HepG2 (cell line): ENCODE measurements around the gene SLC38A3. TPM values are rescaled to one million over a fixed set of nuclear protein-coding genes. Genes with fewer than 3 reads are reported as not detected.

ENCODE experiments used
- ATAC-seq: fragments of 200-7000 bp; cut with Tn5 transposase; 3 replicates; pipeline ENCODE4 v1.9.1; 2020; ENCODE audit warnings: mild to moderate bottlenecking, moderate library complexity
- BruUV-seq: library from RNA; stranded (reverse); fragments of 400-500 nt; replicated peaks from 2 replicates; lab custom pipeline; 2021; lab: Mats Ljungman, UMichigan
- CTCF ChIA-PET: fragments of 300-600 bp; formaldehyde crosslinking; extraction: SDS; loops from one replicate; lab custom pipeline; 2021; ENCODE audit warnings: low total read pairs, inconsistent platforms, low intra/inter-chr PET ratio; lab: Yijun Ruan, JAX
- POLR2A ChIA-PET: fragments of 350-600 bp; sonication (Branson Sonifier 250); formaldehyde crosslinking; loops from one replicate; lab custom pipeline; 2020; ENCODE audit warnings: antibody characterized with exemption, inconsistent platforms; lab: Yijun Ruan, JAX
- DNase-seq: peaks from one replicate; pipeline ENCODE4 v3.0.0-alpha.2; 2015; ENCODE audit warnings: low spot score
- FAIRE-seq: peaks from 3 replicates; lab custom pipeline; 2011; peaks lifted over from hg19 to GRCh38; lab: Jason Lieb, UNC
- H2AFZ ChIP-seq: one replicate; pipeline ENCODE4 v1.6.1; 2011; ENCODE audit warnings: low read length, inconsistent platforms
- H3K27ac ChIP-seq: fragments of 300-600 bp; 3 replicates; pipeline ENCODE4 v1.8.0; 2011; ENCODE audit warnings: mixed run types, mild to moderate bottlenecking, mixed read lengths, low read length, inconsistent platforms; ENCODE audit not compliant: insufficient read depth; ENCODE audit errors: extremely low read length
- H3K27me3 ChIP-seq, 2 experiments: fragments of 200-600 bp in 1 of 2; 2 replicates in 1 of 2; 3 replicates in 1 of 2; pipeline versions ENCODE4 v1.6.0 to v1.8.0; 2011; ENCODE audit warnings: low read length in 2 of 2, mild to moderate bottlenecking in 2 of 2, moderate library complexity in 2 of 2, inconsistent platforms in 1 of 2; ENCODE audit not compliant: insufficient read depth in 2 of 2, control insufficient read depth in 1 of 2
- H3K36me3 ChIP-seq, 2 experiments: fragments of 200-600 bp in 1 of 2; replicated peaks in 1 of 2; 2 replicates in 1 of 2; 3 replicates in 1 of 2; pipeline versions ENCODE4 v1.5.1 to v1.8.0; 2011; ENCODE audit warnings: low read length in 2 of 2, inconsistent platforms in 1 of 2; ENCODE audit not compliant: insufficient read depth in 2 of 2, control insufficient read depth in 1 of 2
- H3K4me1 ChIP-seq: 2 replicates; pipeline ENCODE4 v1.5.1; 2012; ENCODE audit warnings: low read length, inconsistent platforms; ENCODE audit not compliant: insufficient read depth
- H3K4me2 ChIP-seq: 2 replicates; pipeline ENCODE4 v1.6.0; 2011; ENCODE audit warnings: low read depth, low read length, inconsistent platforms
- H3K4me3 ChIP-seq, 3 experiments: fragments of 200-600 bp in 1 of 3; sonication (generic), shearing (Covaris generic) in 1 of 3; replicated peaks in 1 of 3; 2 replicates each; pipeline ENCODE4 v1.5.1; 2011 to 2016; ENCODE audit warnings: low read length in 3 of 3, inconsistent platforms in 2 of 3, low read depth in 2 of 3, mild to moderate bottlenecking in 2 of 3, control low read depth in 1 of 3, mixed read lengths in 1 of 3; ENCODE audit not compliant: insufficient read depth in 1 of 3
- H3K79me2 ChIP-seq: one replicate; pipeline ENCODE4 v1.6.1; 2011; ENCODE audit warnings: low read length, inconsistent platforms; ENCODE audit not compliant: insufficient read depth
- H3K9ac ChIP-seq: 2 replicates; pipeline ENCODE4 v1.6.0; 2011; ENCODE audit warnings: mild to moderate bottlenecking, low read depth, low read length, inconsistent platforms; ENCODE audit not compliant: insufficient read depth
- H3K9me3 ChIP-seq: 2 replicates; pipeline ENCODE4 v1.5.1; 2012; ENCODE audit warnings: mild to moderate bottlenecking, low read length
- H4K20me1 ChIP-seq: 2 replicates; pipeline ENCODE4 v1.6.0; 2011; ENCODE audit warnings: inconsistent platforms, mild to moderate bottlenecking, low read length, moderate library complexity; ENCODE audit not compliant: insufficient read depth
- ATF1 ChIP-seq: IDR thresholded peaks from 2 replicates; pipeline ENCODE4 v1.6.1; 2016; ENCODE audit warnings: mild to moderate bottlenecking, control low read depth
- BCLAF1 ChIP-seq: fragments of 450-650 bp; IDR thresholded peaks from 2 replicates; pipeline ENCODE4 v1.6.1; 2017; ENCODE audit warnings: mild to moderate bottlenecking
- GATA4 ChIP-seq: sonication (generic); IDR thresholded peaks from 2 replicates; pipeline ENCODE4 v1.6.1; 2016; ENCODE audit warnings: antibody characterized with exemption, low read depth, borderline replicate concordance
- HMGXB4 ChIP-seq, 2 experiments: sonication (generic) in 1 of 2; formaldehyde crosslinking in 1 of 2; IDR thresholded peaks; 2 replicates each; pipeline versions ENCODE4 v1.4.0 to v1.6.1; 2018 to 2020; ENCODE audit warnings: missing genetic modification reagents in 2 of 2, borderline replicate concordance in 1 of 2, low read depth in 1 of 2, mild to moderate bottlenecking in 1 of 2, missing biosample characterization in 1 of 2
- ISX ChIP-seq: sonication (generic); formaldehyde crosslinking; conservative IDR thresholded peaks from 2 replicates; pipeline ENCODE4 v1.5.0; 2020; ENCODE audit warnings: missing genetic modification reagents
- KLF13 ChIP-seq: sonication (generic); formaldehyde crosslinking; IDR thresholded peaks from 2 replicates; pipeline ENCODE4 v1.4.0; 2020; ENCODE audit warnings: mild to moderate bottlenecking, missing genetic modification reagents
- PAWR ChIP-seq: sonication (generic); formaldehyde crosslinking; IDR thresholded peaks from 2 replicates; pipeline ENCODE4 v1.4.0; 2020; ENCODE audit warnings: missing genetic modification reagents, mild to moderate bottlenecking, borderline replicate concordance
- PRMT3 ChIP-seq: sonication (generic); formaldehyde crosslinking; IDR thresholded peaks from 2 replicates; pipeline ENCODE4 v1.8.1; 2022; ENCODE audit warnings: low read depth, mild to moderate bottlenecking, moderate library complexity, missing genetic modification reagents, borderline replicate concordance
- SIX1 ChIP-seq: sonication (generic); formaldehyde crosslinking; IDR thresholded peaks from 2 replicates; pipeline ENCODE4 v1.4.0; 2020; ENCODE audit warnings: missing genetic modification reagents, borderline replicate concordance
- ZBTB21 ChIP-seq: sonication (generic); formaldehyde crosslinking; IDR thresholded peaks from 2 replicates; pipeline ENCODE4 v1.4.0; 2020; ENCODE audit warnings: missing genetic modification reagents
- ZBTB39 ChIP-seq: sonication (generic); formaldehyde crosslinking; IDR thresholded peaks from 2 replicates; pipeline ENCODE4 v1.5.0; 2020; ENCODE audit warnings: missing genetic modification reagents
- ZNF143 ChIP-seq: sonication (generic); formaldehyde crosslinking; IDR thresholded peaks from 2 replicates; pipeline ENCODE4 v1.4.0; 2020; ENCODE audit warnings: missing genetic modification reagents
- ZNF432 ChIP-seq: sonication (generic); formaldehyde crosslinking; IDR thresholded peaks from 2 replicates; pipeline ENCODE4 v1.5.0; 2020; ENCODE audit warnings: missing genetic modification reagents, mild to moderate bottlenecking, borderline replicate concordance
- ZNF546 ChIP-seq: sonication (generic); formaldehyde crosslinking; conservative IDR thresholded peaks from 2 replicates; pipeline ENCODE4 v1.8.1; 2023; ENCODE audit warnings: mild to moderate bottlenecking, missing genetic modification reagents
- ZNF792 ChIP-seq: IDR thresholded peaks from 2 replicates; pipeline ENCODE4 v1.6.1; 2016
- WGBS: methylation state at CpG from one replicate; pipeline ENCODE4 v1.1.6; 2017; ENCODE audit warnings: low lambda C conversion rate; 5-methylcytosine and 5-hydroxymethylcytosine counted together
- in situ Hi-C: cut with HindIII; loops from 2 replicates; pipeline ENCODE4 v1.10.0; 2017; ENCODE audit warnings: low pct_unique_long_range_greater_than_20kb; ENCODE audit not compliant: extremely low pct_ligation_motif_present
- intact Hi-C: fragments of 100-400 bp; cut with micrococcal nuclease; formaldehyde crosslinking; loops from one replicate; pipeline ENCODE4 v1.10.0; 2022; ENCODE audit not compliant: unreplicated experiment
- polyA plus RNA-seq, 8 experiments: library from polyadenylated mRNA; depleted of rRNA in 3 of 8; stranded (reverse) in 7 of 8; unstranded in 1 of 8; fragments of >200 nt; fragmentation: Illumina TruSeq in 4 of 8; extraction: Trizol in 4 of 8; gene quantifications; 2 replicates each; pipeline versions ENCODE4 v1.2.1 to v1.2.3, GENCODE V29; 2011 to 2016; ENCODE audit warnings: low read depth in 4 of 8, missing spikeins in 1 of 8, mixed read lengths in 1 of 8; ENCODE audit not compliant: insufficient read depth in 1 of 8
- total RNA-seq, 5 experiments: library from RNA; depleted of rRNA; stranded (reverse); fragments of >200 nt; fragmentation: Illumina TruSeq; extraction: Trizol; gene quantifications; 2 replicates each; pipeline ENCODE4 v1.2.3, GENCODE V29; 2016; ENCODE audit warnings: low read depth in 1 of 5

Gene SLC38A3
- total and polyA plus RNA-seq, 2 of the 13 experiments (the other 11 are each of a cell fraction or from before 2014, with no cell fraction given) = 29.8 to 164 TPM

GRCh38 chr3:50170689-50171088 lies 34.4 kb upstream of the SLC38A3 start (continued):
- TF ChIP-seq ZNF546 (CRISPR knock-in tag) = no peak
- TF ChIP-seq ATF1 (CRISPR knock-in tag) = no peak
- TF ChIP-seq ZBTB39 (CRISPR knock-in tag) = no peak
- TF ChIP-seq SIX1 (CRISPR knock-in tag) = no peak

- H3K27me3 ChIP-seq = no peaks in the 10 kb centered on the region
- peaks cover 68% of the 10 kb centered on the region for H3K4me1 ChIP-seq
- CTCF ChIA-PET = no interaction called here
- H3K36me3 ChIP-seq = peaks cover 13 to 23% of the 10 kb centered on the region in 2 experiments; a peak in 4 of 5 replicates
- WGBS = 56% methylated on average over 2 of the region's 21 CpGs
- H3K9ac ChIP-seq = peak overlapping the region; percentile 46; the same call in 1 of the 2 replicates
- H3K4me3 ChIP-seq = peak overlapping the region in 2 of 3 experiments; percentile 7 to 35; a peak in 1 of 6 replicates
- DNase-seq (peak; percentile 94), FAIRE-seq (peak; percentile 93), ATAC-seq (peak; percentile 80)
- H2AFZ ChIP-seq = no peak overlapping the region
- peak overlapping the region; percentile 72 for H3K27ac ChIP-seq
- no TSS peak for BruUV-seq
- POLR2A ChIA-PET = interaction anchor here (0.9 to 3.5 kb wide), 13 partner anchors 8 to 64 kb away, joined by 3 to 23 read pairs (median 4); partner anchors contain the start of gene GNAI2
- in situ Hi-C loops (no loop called here), intact Hi-C loops (loop anchor here (5.0 kb wide), 1 partner anchor 49 kb away; no protein-coding TSS in a partner anchor)
- H3K9me3 ChIP-seq = no peaks in the 10 kb centered on the region
- H3K79me2 ChIP-seq = no peaks in the 10 kb centered on the region
- H3K4me2 ChIP-seq = peak overlapping the region; percentile 44
- no peaks in the 10 kb centered on the region for H4K20me1 ChIP-seq
- no peak for TF ChIP-seq PRMT3
- TF ChIP-seq PAWR (CRISPR knock-in tag) = no peak
- TF ChIP-seq BCLAF1 = no peak
- TF ChIP-seq KLF13 = no peak
- TF ChIP-seq ISX = no peak
- peak; percentile 74 to 77; a peak in 2 of 4 replicates for TF ChIP-seq HMGXB4 (CRISPR knock-in tag; IDR thresholded peaks at IDR 0.05; ENCODE audit: borderline replicate concordance in 1 of 2, low read depth in 1 of 2)
- no peak for TF ChIP-seq ZNF432
- TF ChIP-seq ZNF792 (CRISPR knock-in tag) = peak; percentile 87; the same call in 1 of the 2 replicates
- peak; percentile 56; the same call in 1 of the 2 replicates for TF ChIP-seq ZNF143
- peak; percentile 76; the same call in 1 of the 2 replicates for TF ChIP-seq GATA4
- peak; percentile 63; the same call in 1 of the 2 replicates for TF ChIP-seq ZBTB21 (CRISPR knock-in tag)
Observed at GRCh38 chr3:50171540-50172301, 33.4 kb upstream of the SLC38A3 start.
